Stomach (tissue), 4 donors: Measurements from ENCODE around the gene PAAF1.

Source experiments
- EP300 ChIP-seq: sonication (generic); formaldehyde crosslinking; IDR thresholded peaks from one replicate; pipeline ENCODE4 v1.6.1; 2017; ENCODE audit warnings: antibody characterized with exemption
- POLR2AphosphoS5 ChIP-seq, 3 donors: sonication (generic); formaldehyde crosslinking; IDR thresholded peaks; one replicate each; pipeline ENCODE4 v1.6.1; 2016; ENCODE audit warnings: antibody characterized with exemption in 3 of 3
- TF ChIP-seq, protein P1 (sequence below), 7 experiments: fragments of 450-650 bp in 4 of 7; fragments of 200-600 bp in 3 of 7; sonication (generic) in 3 of 7; IDR thresholded peaks; one replicate each; pipeline ENCODE4 v1.5.1; 2016 to 2019; ENCODE audit warnings: antibody characterized with exemption in 7 of 7, control low read depth in 2 of 7, mild to moderate bottlenecking in 1 of 7

DNA sequence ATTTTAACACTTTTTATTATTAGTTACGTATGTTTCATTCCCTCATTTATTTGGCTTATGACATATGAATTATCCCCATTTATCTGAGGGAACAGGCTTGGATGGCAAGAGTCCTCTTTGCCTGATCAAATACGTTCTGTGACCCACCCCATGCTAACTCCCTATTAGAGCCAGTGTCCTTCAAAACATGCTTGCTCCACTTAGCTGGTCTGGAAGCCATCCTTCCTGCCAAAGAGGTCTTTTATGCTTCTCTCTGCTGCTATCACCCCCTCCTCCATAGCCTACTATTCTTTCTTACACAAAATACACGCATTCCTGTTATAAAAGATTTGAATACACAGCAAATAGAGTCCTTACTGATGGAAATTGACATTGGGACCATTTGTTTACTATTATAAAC lies 6.5 kb upstream of the PAAF1 start:
- TF ChIP-seq, protein P1, sequence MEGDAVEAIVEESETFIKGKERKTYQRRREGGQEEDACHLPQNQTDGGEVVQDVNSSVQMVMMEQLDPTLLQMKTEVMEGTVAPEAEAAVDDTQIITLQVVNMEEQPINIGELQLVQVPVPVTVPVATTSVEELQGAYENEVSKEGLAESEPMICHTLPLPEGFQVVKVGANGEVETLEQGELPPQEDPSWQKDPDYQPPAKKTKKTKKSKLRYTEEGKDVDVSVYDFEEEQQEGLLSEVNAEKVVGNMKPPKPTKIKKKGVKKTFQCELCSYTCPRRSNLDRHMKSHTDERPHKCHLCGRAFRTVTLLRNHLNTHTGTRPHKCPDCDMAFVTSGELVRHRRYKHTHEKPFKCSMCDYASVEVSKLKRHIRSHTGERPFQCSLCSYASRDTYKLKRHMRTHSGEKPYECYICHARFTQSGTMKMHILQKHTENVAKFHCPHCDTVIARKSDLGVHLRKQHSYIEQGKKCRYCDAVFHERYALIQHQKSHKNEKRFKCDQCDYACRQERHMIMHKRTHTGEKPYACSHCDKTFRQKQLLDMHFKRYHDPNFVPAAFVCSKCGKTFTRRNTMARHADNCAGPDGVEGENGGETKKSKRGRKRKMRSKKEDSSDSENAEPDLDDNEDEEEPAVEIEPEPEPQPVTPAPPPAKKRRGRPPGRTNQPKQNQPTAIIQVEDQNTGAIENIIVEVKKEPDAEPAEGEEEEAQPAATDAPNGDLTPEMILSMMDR (IDR thresholded peaks at IDR 0.05) = no peak
- TF ChIP-seq POLR2AphosphoS5 (IDR thresholded peaks at IDR 0.05) (no peak), EP300 (no peak)
